ENCODE data around the gene PAQR8. TPM values are rescaled to one million over a fixed set of nuclear protein-coding genes. Genes with fewer than 3 reads are reported as not detected.

PAQR8 gene
- total and polyA plus RNA-seq, 2 experiments from 2014 or later = 20.8 to 36.9 TPM

DNA sequence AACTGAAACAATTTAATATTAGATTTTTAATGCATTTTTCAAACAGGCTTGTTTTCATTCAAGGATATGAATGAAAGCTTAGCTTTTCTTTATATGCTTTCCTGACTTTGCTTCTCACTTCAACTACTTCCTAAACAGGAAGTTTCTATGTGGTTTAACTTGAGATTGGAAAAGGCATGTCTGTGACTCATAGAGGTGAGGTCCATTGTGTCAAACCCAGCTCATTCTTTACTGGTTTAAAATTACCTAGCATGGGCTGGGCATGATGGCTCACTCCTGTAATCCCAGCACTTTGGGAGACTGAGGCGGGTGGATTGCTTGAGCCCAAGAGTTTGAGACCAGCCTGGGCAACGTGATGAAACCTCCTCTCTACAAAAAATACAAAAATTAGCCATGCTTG is 92.6 kb downstream of the PAQR8 start:
- Histone ChIP-seq H3K27me3 (no peaks in the 10 kb centered on the region), H3K79me2 (no peaks in the 10 kb centered on the region), H3K4me3 (no peak overlapping the region), H2AFZ (no peak overlapping the region), H3K9me2 (replicated peaks; ENCODE audit: insufficient read depth) (no peaks in the 10 kb centered on the region), H3K27ac (peak overlapping the region; percentile 44), H3K4me2 (no peak overlapping the region), H3K9me3 (ENCODE audit: low read depth) (no peaks in the 10 kb centered on the region), H3K4me1 (ENCODE audit: insufficient read depth) (no peaks in the 10 kb centered on the region), H4K20me1 (ENCODE audit: insufficient read depth, poor library complexity, severe bottlenecking) (no peaks in the 10 kb centered on the region), H3K36me3 (replicated peaks; ENCODE audit: insufficient read depth, low read depth) (no peaks in the 10 kb centered on the region)
- TF ChIP-seq EZH2phosphoT487 (IDR thresholded peaks at IDR 0.05; ENCODE audit: low read depth, severe bottlenecking, unreplicated experiment) (no peak), EZH2 (IDR thresholded peaks at IDR 0.05; ENCODE audit: borderline replicate concordance) (no peak)
- TF ChIP-seq, protein P1, sequence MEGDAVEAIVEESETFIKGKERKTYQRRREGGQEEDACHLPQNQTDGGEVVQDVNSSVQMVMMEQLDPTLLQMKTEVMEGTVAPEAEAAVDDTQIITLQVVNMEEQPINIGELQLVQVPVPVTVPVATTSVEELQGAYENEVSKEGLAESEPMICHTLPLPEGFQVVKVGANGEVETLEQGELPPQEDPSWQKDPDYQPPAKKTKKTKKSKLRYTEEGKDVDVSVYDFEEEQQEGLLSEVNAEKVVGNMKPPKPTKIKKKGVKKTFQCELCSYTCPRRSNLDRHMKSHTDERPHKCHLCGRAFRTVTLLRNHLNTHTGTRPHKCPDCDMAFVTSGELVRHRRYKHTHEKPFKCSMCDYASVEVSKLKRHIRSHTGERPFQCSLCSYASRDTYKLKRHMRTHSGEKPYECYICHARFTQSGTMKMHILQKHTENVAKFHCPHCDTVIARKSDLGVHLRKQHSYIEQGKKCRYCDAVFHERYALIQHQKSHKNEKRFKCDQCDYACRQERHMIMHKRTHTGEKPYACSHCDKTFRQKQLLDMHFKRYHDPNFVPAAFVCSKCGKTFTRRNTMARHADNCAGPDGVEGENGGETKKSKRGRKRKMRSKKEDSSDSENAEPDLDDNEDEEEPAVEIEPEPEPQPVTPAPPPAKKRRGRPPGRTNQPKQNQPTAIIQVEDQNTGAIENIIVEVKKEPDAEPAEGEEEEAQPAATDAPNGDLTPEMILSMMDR (IDR thresholded peaks at IDR 0.05; ENCODE audit: poor library complexity) = no peak
- DNase-seq (ENCODE audit: low spot score) = no peak
- WGBS (ENCODE audit: low lambda C conversion rate, missing lambda C conversion rate) = 94% methylated on average over 2 of the region's 2 CpGs

DNA sequence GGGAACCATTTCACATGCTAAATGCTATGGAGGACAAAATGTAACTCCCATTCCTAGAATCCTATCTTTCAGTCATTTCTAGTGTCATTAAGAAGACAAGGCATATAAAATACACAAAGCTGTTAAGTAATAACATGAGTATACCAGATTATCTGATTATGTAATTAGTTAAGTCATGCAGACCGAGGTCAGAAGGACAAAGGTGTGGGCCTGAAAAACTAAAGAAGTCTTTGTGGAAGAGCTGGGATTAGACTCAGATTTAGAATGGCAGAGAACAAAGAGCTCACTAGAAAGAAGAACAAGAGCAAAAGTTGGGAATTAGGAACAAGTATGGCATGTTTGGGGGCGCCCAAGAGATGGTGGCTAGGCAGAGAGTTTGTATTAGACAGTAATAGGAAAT is 95.1 kb downstream of the PAQR8 start:
- Histone ChIP-seq H3K4me3 (no peak overlapping the region), H3K4me1 (ENCODE audit: insufficient read depth) (no peaks in the 10 kb centered on the region), H3K9me3 (ENCODE audit: low read depth) (no peaks in the 10 kb centered on the region), H3K4me2 (no peak overlapping the region), H2AFZ (no peak overlapping the region), H3K36me3 (replicated peaks; ENCODE audit: insufficient read depth, low read depth) (no peaks in the 10 kb centered on the region), H4K20me1 (ENCODE audit: insufficient read depth, poor library complexity, severe bottlenecking) (no peaks in the 10 kb centered on the region), H3K79me2 (no peaks in the 10 kb centered on the region), H3K27me3 (no peaks in the 10 kb centered on the region), H3K27ac (no peak overlapping the region), H3K9me2 (replicated peaks; ENCODE audit: insufficient read depth) (no peaks in the 10 kb centered on the region)
- no peak for DNase-seq (ENCODE audit: low spot score)
- TF ChIP-seq EZH2phosphoT487 (IDR thresholded peaks at IDR 0.05; ENCODE audit: low read depth, severe bottlenecking, unreplicated experiment) (no peak), EZH2 (IDR thresholded peaks at IDR 0.05; ENCODE audit: borderline replicate concordance) (no peak)
- TF ChIP-seq, protein P1 (IDR thresholded peaks at IDR 0.05; ENCODE audit: poor library complexity) = no peak
- WGBS (ENCODE audit: low lambda C conversion rate, missing lambda C conversion rate) = 68% methylated on average over 2 of the region's 2 CpGs

Other genes starting within 250 kb of the PAQR8 start
- not detected in 2 replicates for gene IL17A, start 175.8 kb upstream of the PAQR8 start, total RNA-seq
- not detected in 2 replicates for gene IL17A, start 175.8 kb upstream of the PAQR8 start, polyA plus RNA-seq
- not detected in 2 replicates for gene IL17F, start 117.7 kb upstream of the PAQR8 start, total RNA-seq
- gene IL17F, start 117.7 kb upstream of the PAQR8 start, polyA plus RNA-seq = not detected in 2 replicates
- gene MCM3, start 77.4 kb upstream of the PAQR8 start, total RNA-seq = 36.4 and 40.7 TPM in 2 replicates
- gene MCM3, start 77.4 kb upstream of the PAQR8 start, polyA plus RNA-seq = 32.6 and 33.8 TPM in 2 replicates
- gene EFHC1, start 58.2 kb downstream of the PAQR8 start, total RNA-seq = 12.2 and 17.4 TPM in 2 replicates
- 18.3 and 18.8 TPM in 2 replicates for gene EFHC1, start 58.2 kb downstream of the PAQR8 start, polyA plus RNA-seq
- 47.6 and 48.2 TPM in 2 replicates for gene TRAM2, start 214.9 kb downstream of the PAQR8 start, total RNA-seq
- 20.8 and 29.6 TPM in 2 replicates for gene TRAM2, start 214.9 kb downstream of the PAQR8 start, polyA plus RNA-seq